GM23338 (cell line): Measurements from ENCODE around the gene TLE3.

Experiments used
- CREB1 ChIP-seq: fragments of 250-450 bp; sonication (Bioruptor Pico); IDR thresholded peaks from 2 replicates; pipeline ENCODE4 v1.5.0; 2020; ENCODE audit warnings: low read depth, mild to moderate bottlenecking, moderate library complexity
- EZH2 ChIP-seq: fragments of 200-600 bp; sonication (generic); IDR thresholded peaks from one replicate; pipeline ENCODE4 v1.8.0; 2017; ENCODE audit warnings: antibody characterized with exemption, mild to moderate bottlenecking, low read depth; ENCODE audit not compliant: unreplicated experiment
- EZH2phosphoT487 ChIP-seq: fragments of 200-600 bp; sonication (generic); IDR thresholded peaks from one replicate; pipeline ENCODE4 v1.8.1; 2018; ENCODE audit warnings: antibody characterized with exemption; ENCODE audit not compliant: unreplicated experiment
- NANOG ChIP-seq: IDR thresholded peaks from 2 replicates; pipeline ENCODE4 v1.6.1; 2016; ENCODE audit warnings: antibody characterized with exemption, borderline replicate concordance
- POLR2AphosphoS5 ChIP-seq: IDR thresholded peaks from 2 replicates; pipeline ENCODE4 v1.6.1; 2016; ENCODE audit warnings: antibody characterized with exemption, low read depth
- TF ChIP-seq, protein P1 (sequence below), 2 experiments: fragments of 200-600 bp in 1 of 2; sonication (generic) in 1 of 2; conservative IDR thresholded peaks; 2 replicates each; pipeline versions ENCODE4 v1.5.1 to v1.6.1; 2016 to 2017; ENCODE audit warnings: antibody characterized with exemption in 2 of 2, low read depth in 2 of 2, mild to moderate bottlenecking in 2 of 2, moderate library complexity in 1 of 2
- TF ChIP-seq, protein P2 (sequence below): IDR thresholded peaks from 2 replicates; pipeline ENCODE4 v1.6.1; 2016; ENCODE audit warnings: antibody characterized with exemption
- TF ChIP-seq, protein P3 (sequence below): IDR thresholded peaks from one replicate; pipeline ENCODE4 v1.6.1; 2018; ENCODE audit warnings: antibody characterized with exemption; ENCODE audit not compliant: unreplicated experiment

DNA sequence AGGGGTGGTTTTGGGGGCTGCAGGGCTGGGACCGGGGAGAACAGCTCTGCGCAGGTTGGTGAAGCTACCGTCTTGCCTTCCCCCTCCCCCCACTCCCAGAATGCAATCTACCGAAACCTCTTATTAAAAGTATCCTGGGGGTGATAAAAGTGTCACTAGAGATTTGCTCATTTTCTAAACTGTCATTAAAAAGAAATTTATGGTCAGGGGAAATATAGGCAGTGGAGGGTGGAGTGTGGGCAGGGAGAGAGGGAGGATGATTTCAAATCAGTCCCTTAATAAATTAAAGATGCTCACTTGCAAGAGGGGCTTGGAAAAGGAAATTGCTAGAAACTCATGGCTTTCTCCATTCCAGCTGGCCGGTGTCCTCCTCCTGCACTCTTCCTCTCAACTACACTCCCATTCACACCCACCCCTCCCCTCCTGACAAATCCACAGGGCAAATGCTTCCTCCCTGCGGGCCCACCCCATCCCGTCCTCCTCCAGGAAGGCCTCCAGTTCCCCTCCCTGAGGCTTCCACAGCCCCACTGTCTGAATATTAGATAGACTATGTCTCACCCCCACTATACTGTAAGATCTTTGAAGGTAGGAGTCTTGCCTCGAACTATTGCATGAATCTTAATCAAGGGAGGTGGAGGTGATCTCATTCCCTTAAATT lies 83.9 kb downstream of the TLE3 start:
- TF ChIP-seq, protein P1, sequence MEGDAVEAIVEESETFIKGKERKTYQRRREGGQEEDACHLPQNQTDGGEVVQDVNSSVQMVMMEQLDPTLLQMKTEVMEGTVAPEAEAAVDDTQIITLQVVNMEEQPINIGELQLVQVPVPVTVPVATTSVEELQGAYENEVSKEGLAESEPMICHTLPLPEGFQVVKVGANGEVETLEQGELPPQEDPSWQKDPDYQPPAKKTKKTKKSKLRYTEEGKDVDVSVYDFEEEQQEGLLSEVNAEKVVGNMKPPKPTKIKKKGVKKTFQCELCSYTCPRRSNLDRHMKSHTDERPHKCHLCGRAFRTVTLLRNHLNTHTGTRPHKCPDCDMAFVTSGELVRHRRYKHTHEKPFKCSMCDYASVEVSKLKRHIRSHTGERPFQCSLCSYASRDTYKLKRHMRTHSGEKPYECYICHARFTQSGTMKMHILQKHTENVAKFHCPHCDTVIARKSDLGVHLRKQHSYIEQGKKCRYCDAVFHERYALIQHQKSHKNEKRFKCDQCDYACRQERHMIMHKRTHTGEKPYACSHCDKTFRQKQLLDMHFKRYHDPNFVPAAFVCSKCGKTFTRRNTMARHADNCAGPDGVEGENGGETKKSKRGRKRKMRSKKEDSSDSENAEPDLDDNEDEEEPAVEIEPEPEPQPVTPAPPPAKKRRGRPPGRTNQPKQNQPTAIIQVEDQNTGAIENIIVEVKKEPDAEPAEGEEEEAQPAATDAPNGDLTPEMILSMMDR (conservative IDR thresholded peaks at IDR 0.05; ENCODE audit: low read depth in 2 of 2), result no peak
- TF ChIP-seq EZH2, result no peak
- TF ChIP-seq POLR2AphosphoS5, result no peak
- TF ChIP-seq EZH2phosphoT487, result no peak
- TF ChIP-seq, protein P2, sequence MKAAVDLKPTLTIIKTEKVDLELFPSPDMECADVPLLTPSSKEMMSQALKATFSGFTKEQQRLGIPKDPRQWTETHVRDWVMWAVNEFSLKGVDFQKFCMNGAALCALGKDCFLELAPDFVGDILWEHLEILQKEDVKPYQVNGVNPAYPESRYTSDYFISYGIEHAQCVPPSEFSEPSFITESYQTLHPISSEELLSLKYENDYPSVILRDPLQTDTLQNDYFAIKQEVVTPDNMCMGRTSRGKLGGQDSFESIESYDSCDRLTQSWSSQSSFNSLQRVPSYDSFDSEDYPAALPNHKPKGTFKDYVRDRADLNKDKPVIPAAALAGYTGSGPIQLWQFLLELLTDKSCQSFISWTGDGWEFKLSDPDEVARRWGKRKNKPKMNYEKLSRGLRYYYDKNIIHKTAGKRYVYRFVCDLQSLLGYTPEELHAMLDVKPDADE, result no peak
- TF ChIP-seq CREB1, result no peak
- TF ChIP-seq NANOG, result no peak
- TF ChIP-seq, protein P3, sequence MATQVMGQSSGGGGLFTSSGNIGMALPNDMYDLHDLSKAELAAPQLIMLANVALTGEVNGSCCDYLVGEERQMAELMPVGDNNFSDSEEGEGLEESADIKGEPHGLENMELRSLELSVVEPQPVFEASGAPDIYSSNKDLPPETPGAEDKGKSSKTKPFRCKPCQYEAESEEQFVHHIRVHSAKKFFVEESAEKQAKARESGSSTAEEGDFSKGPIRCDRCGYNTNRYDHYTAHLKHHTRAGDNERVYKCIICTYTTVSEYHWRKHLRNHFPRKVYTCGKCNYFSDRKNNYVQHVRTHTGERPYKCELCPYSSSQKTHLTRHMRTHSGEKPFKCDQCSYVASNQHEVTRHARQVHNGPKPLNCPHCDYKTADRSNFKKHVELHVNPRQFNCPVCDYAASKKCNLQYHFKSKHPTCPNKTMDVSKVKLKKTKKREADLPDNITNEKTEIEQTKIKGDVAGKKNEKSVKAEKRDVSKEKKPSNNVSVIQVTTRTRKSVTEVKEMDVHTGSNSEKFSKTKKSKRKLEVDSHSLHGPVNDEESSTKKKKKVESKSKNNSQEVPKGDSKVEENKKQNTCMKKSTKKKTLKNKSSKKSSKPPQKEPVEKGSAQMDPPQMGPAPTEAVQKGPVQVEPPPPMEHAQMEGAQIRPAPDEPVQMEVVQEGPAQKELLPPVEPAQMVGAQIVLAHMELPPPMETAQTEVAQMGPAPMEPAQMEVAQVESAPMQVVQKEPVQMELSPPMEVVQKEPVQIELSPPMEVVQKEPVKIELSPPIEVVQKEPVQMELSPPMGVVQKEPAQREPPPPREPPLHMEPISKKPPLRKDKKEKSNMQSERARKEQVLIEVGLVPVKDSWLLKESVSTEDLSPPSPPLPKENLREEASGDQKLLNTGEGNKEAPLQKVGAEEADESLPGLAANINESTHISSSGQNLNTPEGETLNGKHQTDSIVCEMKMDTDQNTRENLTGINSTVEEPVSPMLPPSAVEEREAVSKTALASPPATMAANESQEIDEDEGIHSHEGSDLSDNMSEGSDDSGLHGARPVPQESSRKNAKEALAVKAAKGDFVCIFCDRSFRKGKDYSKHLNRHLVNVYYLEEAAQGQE, result no peak
